NCI-H146 treated with DMSO at 0.1 percent for 48 hours (cell line): ENCODE measurements around the gene HCN2.

ENCODE experiments used
- DNase-seq: peaks from one replicate; lab custom pipeline; 2025; ENCODE audit not compliant: unreplicated experiment; lab: John Stamatoyannopoulos, UW

Gene HCN2

GRCh38 chr19:589693-590395 lies at the start of gene HCN2:
HCN2 (plus strand) TSS chr19:589881; CDS start chr19:589946, 65 bp downstream.
- no peak for DNase-seq

- no peak for DNase-seq
These were observed 48.6 kb upstream of the HCN2 start for GRCh38 chr19:540867-541637.

GRCh38 chr19:541699-542098 lies 48.0 kb upstream of the HCN2 start:
- DNase-seq = no peak

GRCh38 chr19:542173-542866 lies 47.4 kb upstream of the HCN2 start:
- no peak for DNase-seq

GRCh38 chr19:543910-544608 lies 45.6 kb upstream of the HCN2 start, which contains the start of gene GZMM:
GZMM (plus strand) TSS chr19:544053; CDS start chr19:544072, 19 bp downstream.
- DNase-seq = no peak

GRCh38 chr19:547117-547516 lies 42.6 kb upstream of the HCN2 start:
- no peak for DNase-seq

- no peak for DNase-seq
These were observed 41.6 kb upstream of the HCN2 start for GRCh38 chr19:547836-548720.

- DNase-seq = no peak
These were observed 40.5 kb upstream of the HCN2 start for GRCh38 chr19:548886-549830.

GRCh38 chr19:554817-555216 lies 34.9 kb upstream of the HCN2 start:
- no peak for DNase-seq

GRCh38 chr19:555474-555808 lies 34.2 kb upstream of the HCN2 start:
- DNase-seq = no peak

GRCh38 chr19:556611-557382 lies 32.9 kb upstream of the HCN2 start:
- no peak for DNase-seq

- no peak for DNase-seq
These were observed 30.8 kb upstream of the HCN2 start for GRCh38 chr19:558770-559439.

GRCh38 chr19:560121-560520 lies 29.6 kb upstream of the HCN2 start:
- DNase-seq = no peak

GRCh38 chr19:566403-566802 lies 23.3 kb upstream of the HCN2 start:
- DNase-seq = no peak

GRCh38 chr19:566844-567243 lies 22.8 kb upstream of the HCN2 start:
- DNase-seq = no peak

- no peak for DNase-seq
These were observed 22.3 kb upstream of the HCN2 start for GRCh38 chr19:567296-567900.

- no peak for DNase-seq
These were observed 19.4 kb upstream of the HCN2 start for GRCh38 chr19:570251-570686.
